DOHH2 (cell line): ENCODE measurements around the gene GIT1.

Source experiments
- H3F3A ChIP-seq: fragments of 200-600 bp; sonication (generic), shearing (Covaris generic); 2 replicates; pipeline ENCODE4 v1.6.0; 2016; ENCODE audit warnings: antibody characterized with exemption, mild to moderate bottlenecking; ENCODE audit not compliant: control insufficient read depth, insufficient read depth
- H3K27ac ChIP-seq: fragments of 200-600 bp; sonication (generic); 2 replicates; pipeline ENCODE4 v1.5.1; 2014; ENCODE audit warnings: low read depth, mild to moderate bottlenecking, low read length, moderate library complexity
- H3K27me3 ChIP-seq: fragments of 200-600 bp; sonication (generic); 2 replicates; pipeline ENCODE4 v1.6.1; 2014; ENCODE audit warnings: mild to moderate bottlenecking, low read length, mixed read lengths; ENCODE audit not compliant: control insufficient read depth
- H3K36me3 ChIP-seq: fragments of 200-600 bp; sonication (generic); 2 replicates; pipeline ENCODE4 v1.6.1; 2014; ENCODE audit warnings: mild to moderate bottlenecking, low read length, moderate library complexity, mixed read lengths; ENCODE audit not compliant: control insufficient read depth
- H3K4me1 ChIP-seq: fragments of 200-600 bp; sonication (generic); 2 replicates; pipeline ENCODE4 v1.6.1; 2014; ENCODE audit warnings: mild to moderate bottlenecking, low read length, mixed read lengths; ENCODE audit not compliant: control insufficient read depth
- H3K4me2 ChIP-seq: fragments of 200-600 bp; sonication (generic); 2 replicates; pipeline ENCODE4 v1.6.0; 2014; ENCODE audit warnings: mild to moderate bottlenecking, low read length, moderate library complexity
- H3K4me3 ChIP-seq: fragments of 200-600 bp; sonication (generic); 2 replicates; pipeline ENCODE4 v1.5.1; 2014; ENCODE audit warnings: mild to moderate bottlenecking, low read length, mixed read lengths
- H3K79me2 ChIP-seq: fragments of 200-600 bp; sonication (generic); 2 replicates; pipeline ENCODE4 v1.6.1; 2014; ENCODE audit warnings: mild to moderate bottlenecking, low read length, mixed read lengths; ENCODE audit not compliant: control insufficient read depth
- H3K9me2 ChIP-seq: fragments of 200-600 bp; sonication (generic); replicated peaks from 2 replicates; pipeline ENCODE4 v1.6.1; 2014; ENCODE audit warnings: mild to moderate bottlenecking, low read length, mixed read lengths; ENCODE audit not compliant: control insufficient read depth
- H3K9me3 ChIP-seq: fragments of 200-600 bp; sonication (generic); 2 replicates; pipeline ENCODE4 v1.6.1; 2014; ENCODE audit warnings: antibody characterized with exemption, low read length, mixed read lengths; ENCODE audit not compliant: control insufficient read depth, insufficient read depth
- H4K20me1 ChIP-seq: fragments of 200-600 bp; sonication (generic); 2 replicates; pipeline ENCODE4 v1.6.0; 2014; ENCODE audit warnings: low read depth, mild to moderate bottlenecking, antibody characterized with exemption, low read length, moderate library complexity; ENCODE audit not compliant: control insufficient read depth, insufficient read depth
- EZH2phosphoT487 ChIP-seq: fragments of 200-600 bp; sonication (generic); IDR thresholded peaks from 2 replicates; pipeline ENCODE4 v1.6.1; 2017; ENCODE audit warnings: borderline replicate concordance, mild to moderate bottlenecking, antibody characterized with exemption, low read length, moderate library complexity, mixed read lengths
- TF ChIP-seq, protein P1 (sequence below): fragments of 200-600 bp; sonication (generic); IDR thresholded peaks from one replicate; pipeline ENCODE4 v1.5.1; 2014; ENCODE audit warnings: antibody characterized with exemption, mild to moderate bottlenecking, low read depth, low read length; ENCODE audit not compliant: poor library complexity, severe bottlenecking

The GIT1 gene

DNA sequence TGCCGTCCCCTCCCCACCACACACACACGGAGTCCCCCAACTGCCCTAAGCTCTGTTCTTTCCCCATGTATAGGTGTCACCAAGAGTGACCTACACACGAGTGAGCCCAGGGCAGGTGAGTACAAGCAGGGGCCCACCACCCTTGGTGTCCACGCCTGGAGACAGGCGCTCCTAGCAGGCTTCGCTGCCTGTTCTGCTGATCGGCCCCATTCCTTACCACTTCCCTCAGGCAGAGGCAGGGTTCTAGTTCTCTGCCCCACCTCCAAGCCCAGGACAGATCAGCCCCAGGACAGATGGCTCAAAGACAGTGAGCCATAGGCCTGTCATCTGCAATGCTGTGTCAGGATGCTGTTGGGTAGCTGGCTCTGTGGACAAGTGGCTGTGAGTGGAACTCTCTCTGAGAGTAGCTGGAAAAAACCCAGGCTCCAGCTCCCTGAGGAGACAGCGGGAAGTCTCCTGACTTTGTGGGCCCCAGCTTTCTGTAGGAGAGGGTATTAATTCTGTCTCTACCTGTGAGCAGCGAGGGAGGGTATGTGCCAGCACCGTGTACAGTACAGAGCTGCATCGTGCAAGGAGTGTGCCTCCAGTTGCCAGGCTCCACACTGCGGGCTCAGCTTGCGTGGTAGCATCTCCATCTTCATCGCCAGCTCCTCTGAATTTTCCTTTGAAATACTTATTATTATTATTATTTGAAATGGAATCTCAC is 20.1 kb downstream of the GIT1 start:
- Histone ChIP-seq H3K27ac (no peak overlapping the region; the same call in 1 of the 2 replicates), H3K4me2 (peak overlapping the region; percentile 88), H3K9me3 (no peaks in the 10 kb centered on the region), H3K9me2 (no peaks in the 10 kb centered on the region), H3K4me1 (peaks cover 25% of the 10 kb centered on the region), H4K20me1 (no peaks in the 10 kb centered on the region), H3K36me3 (peaks cover 30% of the 10 kb centered on the region), H3K79me2 (peaks cover 29% of the 10 kb centered on the region), H3K4me3 (peak overlapping the region; percentile 79), H3F3A (peaks cover 8% of the 10 kb centered on the region), H3K27me3 (no peaks in the 10 kb centered on the region)
- TF ChIP-seq EZH2phosphoT487: no peak
- TF ChIP-seq, protein P1, sequence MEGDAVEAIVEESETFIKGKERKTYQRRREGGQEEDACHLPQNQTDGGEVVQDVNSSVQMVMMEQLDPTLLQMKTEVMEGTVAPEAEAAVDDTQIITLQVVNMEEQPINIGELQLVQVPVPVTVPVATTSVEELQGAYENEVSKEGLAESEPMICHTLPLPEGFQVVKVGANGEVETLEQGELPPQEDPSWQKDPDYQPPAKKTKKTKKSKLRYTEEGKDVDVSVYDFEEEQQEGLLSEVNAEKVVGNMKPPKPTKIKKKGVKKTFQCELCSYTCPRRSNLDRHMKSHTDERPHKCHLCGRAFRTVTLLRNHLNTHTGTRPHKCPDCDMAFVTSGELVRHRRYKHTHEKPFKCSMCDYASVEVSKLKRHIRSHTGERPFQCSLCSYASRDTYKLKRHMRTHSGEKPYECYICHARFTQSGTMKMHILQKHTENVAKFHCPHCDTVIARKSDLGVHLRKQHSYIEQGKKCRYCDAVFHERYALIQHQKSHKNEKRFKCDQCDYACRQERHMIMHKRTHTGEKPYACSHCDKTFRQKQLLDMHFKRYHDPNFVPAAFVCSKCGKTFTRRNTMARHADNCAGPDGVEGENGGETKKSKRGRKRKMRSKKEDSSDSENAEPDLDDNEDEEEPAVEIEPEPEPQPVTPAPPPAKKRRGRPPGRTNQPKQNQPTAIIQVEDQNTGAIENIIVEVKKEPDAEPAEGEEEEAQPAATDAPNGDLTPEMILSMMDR: no peak

DNA sequence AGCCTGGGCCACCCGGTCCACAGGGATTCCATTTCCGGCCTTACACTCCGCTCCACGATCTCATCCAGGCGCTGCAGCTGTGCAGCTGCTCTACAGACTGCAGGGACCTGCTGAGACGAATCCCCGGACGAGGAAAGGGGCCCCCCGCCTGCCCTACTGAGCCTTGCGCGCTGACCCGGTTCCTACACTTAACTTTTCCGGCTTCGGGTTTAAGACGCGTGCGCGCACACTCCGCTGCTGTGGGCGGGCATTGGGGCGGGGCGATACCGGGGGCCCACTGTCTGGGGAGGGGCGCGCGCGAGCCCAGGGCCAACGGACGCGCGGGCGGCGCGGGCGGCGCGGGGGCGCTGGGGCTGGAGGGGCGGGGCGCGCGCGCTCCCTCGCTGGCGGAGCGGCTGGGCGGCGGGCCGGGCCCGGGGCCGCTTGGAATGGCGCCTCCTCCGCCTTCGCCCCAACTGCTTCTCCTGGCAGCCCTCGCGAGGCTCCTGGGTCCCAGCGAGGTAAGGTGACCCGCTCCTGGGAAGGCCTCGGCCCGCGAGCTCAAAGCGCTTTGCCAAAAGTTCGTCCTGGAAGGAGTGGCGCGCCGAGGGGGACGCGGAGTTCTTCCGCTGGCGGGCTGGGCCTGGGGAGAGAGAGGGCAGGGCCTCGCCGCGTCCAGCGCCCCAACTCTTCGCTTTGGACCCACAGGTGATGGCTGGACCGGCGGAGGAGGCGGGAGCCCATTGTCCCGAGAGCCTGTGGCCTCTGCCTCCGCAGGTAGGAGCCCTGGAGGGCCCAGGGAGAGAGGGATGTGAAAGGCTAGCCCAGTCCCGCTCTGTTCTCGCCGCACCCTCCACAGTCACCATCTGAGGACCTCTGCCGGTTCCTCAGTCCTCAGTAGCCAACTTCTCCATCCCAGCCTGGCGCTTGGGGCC is 20.9 kb downstream of the GIT1 start, which contains the start of gene TP53I13:
TSS of gene TP53I13 (plus strand) at position 371 of the 914 bp plus-strand sequence. CDS start at position 429, 58 bp downstream.
- Histone ChIP-seq H3K9me3 (no peaks in the 10 kb centered on the region), H3K36me3 (peaks cover 25% of the 10 kb centered on the region), H3K79me2 (peaks cover 34% of the 10 kb centered on the region), H3K27ac (peak within 1 kb of the TSS; percentile 89), H3K4me2 (peak within 1 kb of the TSS; percentile 88), H4K20me1 (no peaks in the 10 kb centered on the region), H3F3A (peaks cover 10% of the 10 kb centered on the region), H3K9me2 (no peaks in the 10 kb centered on the region), H3K4me3 (peak within 1 kb of the TSS; percentile 91), H3K4me1 (peaks cover 32% of the 10 kb centered on the region), H3K27me3 (no peaks in the 10 kb centered on the region)
- TF ChIP-seq EZH2phosphoT487: no peak
- TF ChIP-seq, protein P1: no peak

DNA sequence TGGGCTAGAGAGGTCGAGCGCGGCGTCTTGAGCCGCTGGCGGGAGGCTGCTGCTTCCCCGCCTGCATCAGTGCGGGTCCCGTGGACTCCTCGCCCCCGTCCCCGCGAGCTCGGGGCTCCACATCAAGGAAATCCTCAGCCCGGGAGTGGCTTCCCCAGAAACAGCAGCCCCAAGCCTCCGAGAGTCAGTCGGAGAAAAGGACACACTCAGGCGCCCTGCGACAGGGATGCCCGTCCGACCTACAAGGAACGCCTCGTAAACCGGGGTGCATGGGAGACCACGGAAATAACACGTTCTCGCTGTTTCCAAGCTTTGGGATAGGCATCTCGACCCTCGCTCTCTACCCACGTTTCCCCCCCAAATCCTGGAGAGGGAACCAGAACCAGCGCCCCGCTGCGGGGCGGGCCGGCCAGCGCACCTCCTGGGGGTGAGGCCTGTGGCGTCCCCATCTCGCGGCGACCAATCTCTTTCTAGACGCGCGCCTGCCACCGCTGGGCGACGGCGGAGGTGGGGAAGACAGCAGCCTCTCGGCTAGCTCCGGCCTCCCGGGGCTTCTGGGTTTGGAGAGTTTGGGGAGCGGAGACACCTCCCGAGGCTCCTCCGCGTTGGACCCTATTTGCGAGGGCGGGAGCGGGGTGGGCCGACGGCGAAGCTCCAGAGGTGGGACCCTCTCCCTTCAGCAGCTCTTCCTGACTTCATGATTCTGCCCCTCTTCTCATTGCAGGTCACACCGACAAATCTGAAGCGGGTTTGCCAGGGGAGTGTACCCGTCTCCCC is 21.7 kb downstream of the GIT1 start:
- H3K4me1 ChIP-seq: peaks cover 26% of the 10 kb centered on the region
- peak overlapping the region; percentile 88 for H3K4me2 ChIP-seq
- H3K36me3 ChIP-seq: peaks cover 21% of the 10 kb centered on the region
- H3F3A ChIP-seq: peaks cover 10% of the 10 kb centered on the region
- H4K20me1 ChIP-seq: no peaks in the 10 kb centered on the region
- no peaks in the 10 kb centered on the region for H3K9me2 ChIP-seq
- TF ChIP-seq, protein P1: peak; percentile 55
- no peak for TF ChIP-seq EZH2phosphoT487
- peaks cover 34% of the 10 kb centered on the region for H3K79me2 ChIP-seq
- H3K4me3 ChIP-seq: peak overlapping the region; percentile 91
- H3K9me3 ChIP-seq: no peaks in the 10 kb centered on the region
- peak overlapping the region; percentile 89 for H3K27ac ChIP-seq
- no peaks in the 10 kb centered on the region for H3K27me3 ChIP-seq
